K562 (cell line): ENCODE measurements around the gene SULT6B1. TPM values are rescaled to one million over a fixed set of nuclear protein-coding genes. Genes with fewer than 3 reads are reported as not detected.

Experiments used
- ATAC-seq: fragments of 200-7000 bp; cut with Tn5 transposase; 3 replicates; pipeline ENCODE4 v1.9.1; 2020; ENCODE audit warnings: moderate library complexity
- BruUV-seq: library from RNA; stranded (reverse); fragments of 400-500 nt; replicated peaks from 2 replicates; lab custom pipeline; 2021; lab: Mats Ljungman, UMichigan
- CTCF ChIA-PET: fragments of 300-600 bp; formaldehyde crosslinking; extraction: SDS; loops from one replicate; lab custom pipeline; 2021; ENCODE audit warnings: low intra/inter-chr PET ratio; lab: Yijun Ruan, JAX
- POLR2A ChIA-PET: fragments of 300-600, 350-650 bp; sonication (Branson Sonifier 250); formaldehyde crosslinking; extraction: SDS; loops from one replicate; lab custom pipeline; 2021; ENCODE audit warnings: antibody characterized with exemption, inconsistent platforms; lab: Yijun Ruan, JAX
- DNase-seq, 4 experiments: peaks; one replicate each; pipeline versions ENCODE4 v3.0.0 to v3.0.0-alpha.2; 2011 to 2018; ENCODE audit warnings: low spot score in 3 of 4, mixed read lengths in 3 of 4; ENCODE audit errors: extremely low read depth in 1 of 4
- FAIRE-seq: peaks from 2 replicates; lab custom pipeline; 2011; peaks lifted over from hg19 to GRCh38; lab: Jason Lieb, UNC
- H2AFZ ChIP-seq: 2 replicates; pipeline ENCODE4 v1.6.0; 2011; ENCODE audit warnings: low read depth, low read length, control low read depth, inconsistent platforms
- H3K27ac ChIP-seq: fragments of 200-600 bp; 3 replicates; pipeline ENCODE4 v1.8.0; 2011; ENCODE audit warnings: low read depth, mild to moderate bottlenecking, control low read depth, inconsistent platforms, low read length, moderate library complexity, mixed read lengths; ENCODE audit errors: extremely low read depth
- H3K27me3 ChIP-seq, 2 experiments: fragments of 300-600 bp in 1 of 2; 2 replicates in 1 of 2; 3 replicates in 1 of 2; pipeline versions ENCODE4 v1.6.0 to v1.8.0; 2011; ENCODE audit warnings: inconsistent platforms in 2 of 2, low read length in 2 of 2, mild to moderate bottlenecking in 1 of 2, mixed read lengths in 1 of 2, moderate library complexity in 1 of 2; ENCODE audit not compliant: control insufficient read depth in 2 of 2, insufficient read depth in 2 of 2
- H3K36me3 ChIP-seq: fragments of 300-600 bp; 3 replicates; pipeline ENCODE4 v1.8.0; 2011; ENCODE audit warnings: mild to moderate bottlenecking, low read length, inconsistent platforms; ENCODE audit not compliant: control insufficient read depth, insufficient read depth
- H3K4me1 ChIP-seq, 2 experiments: fragments of 200-600 bp in 1 of 2; replicated peaks in 1 of 2; 2 replicates in 1 of 2; 3 replicates in 1 of 2; pipeline versions ENCODE4 v1.5.1 to v1.8.0; 2011; ENCODE audit warnings: inconsistent platforms in 2 of 2, low read length in 2 of 2, mild to moderate bottlenecking in 1 of 2, mixed read lengths in 1 of 2, moderate library complexity in 1 of 2; ENCODE audit not compliant: control insufficient read depth in 2 of 2, insufficient read depth in 2 of 2
- H3K4me2 ChIP-seq: 2 replicates; pipeline ENCODE4 v1.6.1; 2011; ENCODE audit warnings: low read length, control low read depth, inconsistent platforms, mixed read lengths; ENCODE audit not compliant: insufficient read depth
- H3K4me3 ChIP-seq: fragments of 200-600 bp; sonication (generic), shearing (Covaris generic); 2 replicates; pipeline ENCODE4 v1.5.1; 2016; ENCODE audit warnings: control low read depth, inconsistent platforms
- H3K79me2 ChIP-seq: fragments of 200-600 bp; 3 replicates; pipeline ENCODE4 v1.8.0; 2011; ENCODE audit warnings: low read length, inconsistent platforms; ENCODE audit not compliant: control insufficient read depth, insufficient read depth
- H3K9ac ChIP-seq, 2 experiments: 2 replicates each; pipeline versions ENCODE4 v1.6.0 to v1.6.1; 2011; ENCODE audit warnings: low read depth in 2 of 2, low read length in 2 of 2, control low read depth in 1 of 2, inconsistent platforms in 1 of 2, mild to moderate bottlenecking in 1 of 2, mixed read lengths in 1 of 2; ENCODE audit not compliant: insufficient read depth in 1 of 2
- H3K9me1 ChIP-seq: one replicate; pipeline ENCODE4 v1.6.0; 2011; ENCODE audit warnings: inconsistent platforms, mild to moderate bottlenecking, low read length, moderate library complexity; ENCODE audit not compliant: control insufficient read depth, insufficient read depth
- H3K9me3 ChIP-seq: replicated peaks from 2 replicates; pipeline ENCODE4 v1.5.1; 2011; ENCODE audit warnings: low read depth, low read length, inconsistent platforms; ENCODE audit not compliant: control insufficient read depth, insufficient read depth
- H4K20me1 ChIP-seq: replicated peaks from 2 replicates; pipeline ENCODE4 v1.6.1; 2011; ENCODE audit warnings: low read length, inconsistent platforms, mixed read lengths; ENCODE audit not compliant: control insufficient read depth, insufficient read depth
- CBFA2T2 ChIP-seq: fragments of 450-650 bp; conservative IDR thresholded peaks from 2 replicates; pipeline ENCODE4 v1.6.1; 2017; ENCODE audit warnings: mild to moderate bottlenecking
- EP300 ChIP-seq: IDR thresholded peaks from 2 replicates; pipeline ENCODE4 v1.6.1; 2012; ENCODE audit warnings: low read length, improper control_type of control experiment
- FOS ChIP-seq: IDR thresholded peaks from 3 replicates; pipeline ENCODE4 v1.6.1; 2011; ENCODE audit not compliant: insufficient read length; ENCODE audit errors: extremely low read depth
- HNRNPL ChIP-seq: fragments of 200-400 bp; formaldehyde crosslinking; IDR thresholded peaks from 2 replicates; pipeline ENCODE4 v1.6.1; 2017; ENCODE audit warnings: low read depth, mild to moderate bottlenecking, low read length
- SIRT6 ChIP-seq: IDR thresholded peaks from one replicate; pipeline ENCODE4 v1.6.1; 2012; ENCODE audit warnings: low read depth, mild to moderate bottlenecking, control low read depth, inconsistent platforms, low read length, moderate library complexity
- SNIP1 ChIP-seq: fragments of 450-650 bp; IDR thresholded peaks from 2 replicates; pipeline ENCODE4 v1.7.1; 2017; ENCODE audit warnings: low read depth, mild to moderate bottlenecking
- SPI1 ChIP-seq: IDR thresholded peaks from 2 replicates; pipeline ENCODE4 v1.6.1; 2011; ENCODE audit warnings: low read depth, low read length, control low read depth, borderline replicate concordance
- TEAD4 ChIP-seq, 2 experiments: sonication (generic) in 1 of 2; formaldehyde crosslinking in 1 of 2; IDR thresholded peaks; 2 replicates each; pipeline versions ENCODE4 v1.6.1 to v1.8.0; 2012 to 2022; ENCODE audit warnings: borderline replicate concordance in 1 of 2, inconsistent platforms in 1 of 2, low read length in 1 of 2, mild to moderate bottlenecking in 1 of 2, missing genetic modification reagents in 1 of 2
- ZNF175 ChIP-seq: fragments of 200-800 bp; sonication (Bioruptor generic); IDR thresholded peaks from 2 replicates; pipeline ENCODE4 v1.6.1; 2016; ENCODE audit warnings: low read depth, mild to moderate bottlenecking, missing genetic modification characterization, missing compliant biosample characterization
- ZNF253 ChIP-seq: fragments of 250-450 bp; sonication (Bioruptor Pico); conservative IDR thresholded peaks from 2 replicates; pipeline ENCODE4 v1.6.1; 2021; ENCODE audit warnings: mild to moderate bottlenecking
- ZNF695 ChIP-seq: fragments of 450-650 bp; formaldehyde crosslinking; IDR thresholded peaks from 2 replicates; pipeline ENCODE4 v1.4.0; 2020; ENCODE audit warnings: mild to moderate bottlenecking, moderate library complexity
- WGBS: fragments of 100-300 bp; shearing (Covaris generic); methylation state at CpG from one replicate; pipeline ENCODE4 v1.1.6; 2016; ENCODE audit warnings: low coverage, mixed read lengths; ENCODE audit not compliant: insufficient coverage; ENCODE audit errors: missing lambda C conversion rate; 5-methylcytosine and 5-hydroxymethylcytosine counted together
- in situ Hi-C: fragments of 300-500 bp; cut with MboI; formaldehyde crosslinking; loops from 4 replicates; pipeline ENCODE4 v1.15.0; 2018; ENCODE audit warnings: inconsistent platforms, mixed read lengths
- intact Hi-C: fragments of 100-400 bp; cut with micrococcal nuclease; formaldehyde crosslinking; loops from 2 replicates; pipeline ENCODE4 v1.14.2; 2022
- polyA plus RNA-seq, 8 experiments: library from polyadenylated mRNA; depleted of rRNA in 4 of 8; stranded (reverse) in 5 of 8; unstranded in 3 of 8; fragments of >200 nt; fragmentation: Nextera tagmentation in 2 of 8; fragmentation: Illumina TruSeq in 1 of 8; extraction: Ambion mirVana in 2 of 8; extraction: Trizol in 1 of 8; gene quantifications; 2 replicates each; pipeline versions ENCODE4 v1.2.1 to v1.2.3, GENCODE V29; 2011 to 2014; ENCODE audit warnings: inconsistent platforms in 1 of 8, missing spikeins in 1 of 8
- total RNA-seq, 7 experiments: library from RNA; depleted of rRNA in 6 of 7; stranded (reverse); fragments of >200 nt in 6 of 7; fragmentation: Illumina TruSeq in 2 of 7; extraction: Trizol in 2 of 7; gene quantifications; 2 replicates each; pipeline versions ENCODE4 v1.2.1 to v1.2.3, GENCODE V29; 2011 to 2021; ENCODE audit warnings: low replicate concordance in 1 of 7

The SULT6B1 gene
- total and polyA plus RNA-seq, 9 of the 15 experiments (the other 6 are each of a cell fraction or from before 2014, with no cell fraction given) = not detected

- intact Hi-C loops = no loop called here
Measured at GRCh38 chr2:37142546-37142945, 45.9 kb downstream of the SULT6B1 start.

GRCh38 chr2:37132914-37133313 lies 55.6 kb downstream of the SULT6B1 start:
- H3K4me1 ChIP-seq = no peaks in the 10 kb centered on the region
- H3K4me3 ChIP-seq = no peak overlapping the region
- no peak for DNase-seq
- no peaks in the 10 kb centered on the region for H3K9me3 ChIP-seq
- no peaks in the 10 kb centered on the region for H4K20me1 ChIP-seq
- H3K36me3 ChIP-seq = peaks cover 17% of the 10 kb centered on the region; the same call in 2 of the 3 replicates
- CTCF ChIA-PET = no interaction called here
- no peak overlapping the region for H2AFZ ChIP-seq
- in situ Hi-C loops (no loop called here), intact Hi-C loops (no loop called here)
- H3K27ac ChIP-seq = no peak overlapping the region
- H3K79me2 ChIP-seq = no peaks in the 10 kb centered on the region
- FAIRE-seq = no peak
- no peak overlapping the region for H3K4me2 ChIP-seq
- TF ChIP-seq SIRT6 (no peak), CBFA2T2 (no peak), HNRNPL (no peak), SNIP1 (no peak), EP300 (no peak), FOS (no peak)
- H3K9me1 ChIP-seq = no peaks in the 10 kb centered on the region
- no peaks in the 10 kb centered on the region for H3K27me3 ChIP-seq
- BruUV-seq = no TSS peak
- no peak overlapping the region for H3K9ac ChIP-seq
- POLR2A ChIA-PET = no interaction called here
- WGBS = 68% methylated on average over 6 of the region's 6 CpGs
- ATAC-seq = no peak

More at GRCh38 chr2:37142546-37142945, 45.9 kb downstream of the SULT6B1 start:
- H3K9ac ChIP-seq = no peak overlapping the region
- TF ChIP-seq CBFA2T2 (no peak), ZNF175 (no peak), TEAD4 (IDR thresholded peaks at IDR 0.05; ENCODE audit: low read length) (no peak), TEAD4 (CRISPR knock-in tag; IDR thresholded peaks at IDR 0.05; ENCODE audit: borderline replicate concordance) (no peak), ZNF253 (no peak), ZNF695 (CRISPR knock-in tag) (no peak), SPI1 (no peak)
- TF ChIP-seq, all 486 proteins: peak for 0
- Histone ChIP-seq H2AFZ (no peak overlapping the region), H3K4me1 (no peaks in the 10 kb centered on the region), H3K27ac (no peak overlapping the region), H3K9me1 (no peaks in the 10 kb centered on the region), H3K36me3 (peaks cover 38% of the 10 kb centered on the region; the same call in 2 of the 3 replicates), H3K79me2 (no peaks in the 10 kb centered on the region), H3K9me3 (no peaks in the 10 kb centered on the region), H3K4me3 (no peak overlapping the region), H3K4me2 (no peak overlapping the region), H4K20me1 (no peaks in the 10 kb centered on the region), H3K27me3 (no peaks in the 10 kb centered on the region)
- FAIRE-seq (no peak), ATAC-seq (no peak), DNase-seq (no peak)
- ChIA-PET POLR2A (no interaction called here), CTCF (no interaction called here)
- in situ Hi-C loops = no loop called here
- BruUV-seq = no TSS peak
